ENCODE data around the gene TEX10. TPM values are rescaled to one million over a fixed set of nuclear protein-coding genes. Genes with fewer than 3 reads are reported as not detected.
"Not testable (repeated sequence)": the region's sequence is repeated elsewhere in the genome, so short reads cannot be mapped to it uniquely, and the experiment has no call there.

Gene TEX10
- total RNA-seq, 2 experiments from 2014 or later, result 26.6 to 30.2 TPM

DNA sequence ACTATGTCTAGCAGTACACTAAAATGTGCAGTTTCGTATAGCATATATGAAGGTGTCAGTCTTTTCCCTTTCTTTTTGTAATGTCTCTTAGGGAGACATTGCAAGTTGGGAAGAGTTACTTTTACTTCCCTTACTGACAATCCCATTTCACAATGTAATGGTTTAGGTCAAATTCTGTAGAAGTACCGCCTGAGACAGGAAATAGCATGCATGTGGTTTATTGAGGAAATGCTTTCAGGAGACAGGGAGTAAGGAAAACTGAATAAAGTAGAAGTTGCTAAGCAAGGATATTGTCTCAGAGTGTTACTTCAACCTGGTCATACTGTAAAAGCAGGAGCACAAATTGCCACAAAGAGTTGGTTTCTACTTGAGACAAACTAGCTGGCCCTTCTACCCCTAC is 42.1 kb upstream of the TEX10 start:
- Mint-ChIP-seq H3K4me3 (no peak overlapping the region), H3K27ac (no peak overlapping the region), H3K4me1 (ENCODE audit: low read depth) (no peaks in the 10 kb centered on the region), H3K9me3 (peaks cover 3% of the 10 kb centered on the region), H3K27me3 (no peaks in the 10 kb centered on the region), H3K36me3 (ENCODE audit: low read depth) (peaks cover 7% of the 10 kb centered on the region)
- DNase-seq, result no peak
- CTCF ChIA-PET, result interaction anchor here (1.0 kb wide), 1 partner anchor 11 kb away, joined by 3 read pairs; no protein-coding TSS in a partner anchor
- POLR2A ChIA-PET, result no interaction called here
- TF ChIP-seq, protein P1, sequence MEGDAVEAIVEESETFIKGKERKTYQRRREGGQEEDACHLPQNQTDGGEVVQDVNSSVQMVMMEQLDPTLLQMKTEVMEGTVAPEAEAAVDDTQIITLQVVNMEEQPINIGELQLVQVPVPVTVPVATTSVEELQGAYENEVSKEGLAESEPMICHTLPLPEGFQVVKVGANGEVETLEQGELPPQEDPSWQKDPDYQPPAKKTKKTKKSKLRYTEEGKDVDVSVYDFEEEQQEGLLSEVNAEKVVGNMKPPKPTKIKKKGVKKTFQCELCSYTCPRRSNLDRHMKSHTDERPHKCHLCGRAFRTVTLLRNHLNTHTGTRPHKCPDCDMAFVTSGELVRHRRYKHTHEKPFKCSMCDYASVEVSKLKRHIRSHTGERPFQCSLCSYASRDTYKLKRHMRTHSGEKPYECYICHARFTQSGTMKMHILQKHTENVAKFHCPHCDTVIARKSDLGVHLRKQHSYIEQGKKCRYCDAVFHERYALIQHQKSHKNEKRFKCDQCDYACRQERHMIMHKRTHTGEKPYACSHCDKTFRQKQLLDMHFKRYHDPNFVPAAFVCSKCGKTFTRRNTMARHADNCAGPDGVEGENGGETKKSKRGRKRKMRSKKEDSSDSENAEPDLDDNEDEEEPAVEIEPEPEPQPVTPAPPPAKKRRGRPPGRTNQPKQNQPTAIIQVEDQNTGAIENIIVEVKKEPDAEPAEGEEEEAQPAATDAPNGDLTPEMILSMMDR (IDR thresholded peaks at IDR 0.05), result no peak
- intact Hi-C loops (cut with micrococcal nuclease), result no loop called here
- no peak for ATAC-seq

DNA sequence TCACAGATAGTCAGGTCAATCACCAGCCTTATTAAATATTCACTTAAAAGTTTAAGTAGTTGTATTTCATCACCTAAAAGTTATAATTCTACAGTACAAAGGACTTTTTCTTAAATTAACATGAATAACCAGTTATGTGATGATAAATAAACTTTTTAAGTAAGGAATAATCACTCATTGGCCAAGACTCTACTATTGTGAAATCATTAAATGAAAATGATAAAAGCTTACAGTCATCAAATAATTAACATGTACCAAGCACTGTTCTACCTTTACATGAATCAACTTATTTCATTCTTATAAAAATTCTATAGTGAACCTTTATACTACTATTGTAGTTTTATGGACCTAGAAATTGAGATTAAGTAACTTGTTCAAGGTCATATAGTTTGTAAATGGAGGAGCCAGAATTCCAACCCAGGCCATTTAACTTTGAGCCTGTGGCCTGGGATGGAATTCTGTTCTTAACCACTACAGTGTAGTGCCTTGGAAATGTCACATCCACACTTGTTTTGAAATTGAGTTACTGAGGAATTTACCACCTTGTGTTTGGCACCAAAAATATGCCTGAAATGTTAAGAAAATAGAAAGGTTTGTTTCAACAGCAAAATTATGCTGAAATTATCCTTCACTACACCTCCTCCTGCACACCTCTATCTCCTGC is 41.4 kb upstream of the TEX10 start:
- TF ChIP-seq, protein P1 (IDR thresholded peaks at IDR 0.05), result no peak
- ATAC-seq (no peak), DNase-seq (no peak)
- H3K27me3 Mint-ChIP-seq, result no peaks in the 10 kb centered on the region
- intact Hi-C loops (cut with micrococcal nuclease), result no loop called here
- peaks cover 7% of the 10 kb centered on the region for H3K36me3 Mint-ChIP-seq (ENCODE audit: low read depth)
- no peaks in the 10 kb centered on the region for H3K4me1 Mint-ChIP-seq (ENCODE audit: low read depth)
- ChIA-PET CTCF (no interaction called here), POLR2A (no interaction called here)
- H3K9me3 Mint-ChIP-seq, result peaks cover 3% of the 10 kb centered on the region
- no peak overlapping the region for H3K27ac Mint-ChIP-seq
- no peak overlapping the region for H3K4me3 Mint-ChIP-seq

GRCh38 chr9:100392989-100393388 is 40.2 kb upstream of the TEX10 start:
- POLR2A ChIA-PET; H3K4me1 Mint-ChIP-seq (ENCODE audit: low read depth); CTCF ChIA-PET; DNase-seq; H3K27ac Mint-ChIP-seq; H3K9me3 Mint-ChIP-seq; H3K36me3 Mint-ChIP-seq (ENCODE audit: low read depth); ATAC-seq; H3K27me3 Mint-ChIP-seq; H3K4me3 Mint-ChIP-seq; intact Hi-C loops (cut with micrococcal nuclease): not testable (repeated sequence)

DNA sequence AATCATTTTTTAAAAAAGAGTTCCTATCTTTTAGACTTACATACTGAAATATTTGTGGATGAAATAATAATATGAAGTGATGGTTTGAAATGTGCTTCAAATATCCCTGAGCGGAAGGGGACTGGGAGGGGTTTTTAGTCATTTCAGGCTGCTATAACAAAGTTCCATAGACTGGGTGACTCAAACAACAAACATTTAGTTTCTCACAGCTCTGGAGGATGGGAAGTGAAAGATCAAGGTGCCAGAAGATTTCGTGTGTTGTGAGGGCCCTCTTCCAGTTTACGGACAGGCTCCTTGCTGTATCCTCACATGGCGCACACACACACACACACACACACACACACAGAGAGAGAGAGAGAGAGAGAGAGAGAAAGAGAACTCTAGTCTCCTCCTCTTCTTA is 27.1 kb upstream of the TEX10 start:
- ATAC-seq (no peak), DNase-seq (no peak)
- Mint-ChIP-seq H3K4me3 (no peak overlapping the region), H3K4me1 (ENCODE audit: low read depth) (no peaks in the 10 kb centered on the region), H3K27ac (no peak overlapping the region), H3K27me3 (no peaks in the 10 kb centered on the region), H3K36me3 (ENCODE audit: low read depth) (peaks cover 5% of the 10 kb centered on the region), H3K9me3 (peaks cover 10% of the 10 kb centered on the region)
- TF ChIP-seq, protein P1 (IDR thresholded peaks at IDR 0.05), result no peak
- intact Hi-C loops (cut with micrococcal nuclease), result no loop called here
- CTCF ChIA-PET, result no interaction called here
- POLR2A ChIA-PET, result interaction anchor here (0.6 kb wide), 1 partner anchor 166 kb away, joined by 3 read pairs; no protein-coding TSS in a partner anchor

DNA sequence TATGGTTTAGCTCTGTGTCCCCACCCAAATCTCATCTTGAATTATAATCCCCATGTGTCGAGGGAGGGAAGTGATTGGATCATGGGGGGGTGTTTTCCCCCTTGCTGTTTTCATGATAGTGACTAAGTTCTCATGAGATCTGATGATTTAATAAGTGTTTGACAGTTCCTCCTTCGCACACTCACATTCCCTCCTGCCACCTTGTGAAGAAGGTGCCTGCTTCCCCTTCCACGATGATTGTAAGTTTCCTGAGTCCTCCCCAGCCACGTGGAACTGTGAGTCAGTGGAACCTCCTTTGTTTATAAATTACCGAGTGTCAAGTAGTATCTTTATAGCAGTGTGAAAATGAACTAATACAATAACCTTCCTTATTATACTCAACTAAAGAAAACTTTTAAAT is 24.3 kb upstream of the TEX10 start:
- intact Hi-C loops (cut with micrococcal nuclease), result no loop called here
- no peaks in the 10 kb centered on the region for H3K27me3 Mint-ChIP-seq
- no peaks in the 10 kb centered on the region for H3K4me1 Mint-ChIP-seq (ENCODE audit: low read depth)
- ChIA-PET CTCF (interaction anchor here (1.9 kb wide), 1 partner anchor 61 kb away, joined by 5 read pairs; no protein-coding TSS in a partner anchor), POLR2A (no interaction called here)
- no peaks in the 10 kb centered on the region for H3K9me3 Mint-ChIP-seq
- ATAC-seq, result no peak
- no peak overlapping the region for H3K27ac Mint-ChIP-seq
- no peaks in the 10 kb centered on the region for H3K36me3 Mint-ChIP-seq (ENCODE audit: low read depth)
- TF ChIP-seq, protein P1 (IDR thresholded peaks at IDR 0.05), result no peak
- H3K4me3 Mint-ChIP-seq, result no peak overlapping the region
- no peak for DNase-seq

Data from activated CD8-positive, alpha-beta T cell treated with anti-CD3 and anti-CD28 coated beads for 36 hours (primary cell).